Left ventricle myocardium inferior (tissue), 1 donor: ENCODE measurements around the gene LRMDA. TPM values are rescaled to one million over a fixed set of nuclear protein-coding genes. Genes with fewer than 3 reads are reported as not detected.

Experiments
- DNase-seq: peaks from one replicate; pipeline ENCODE4 v3.0.0-alpha.2; 2020
- H3K27ac ChIP-seq: fragments of 200-600 bp; replicated peaks from 2 replicates; pipeline ENCODE4 v1.8.0; 2021
- H3K27me3 ChIP-seq: fragments of 200-600 bp; 2 replicates; pipeline ENCODE4 v1.8.0; 2021; ENCODE audit warnings: low read depth
- H3K36me3 ChIP-seq: fragments of 200-600 bp; 2 replicates; pipeline ENCODE4 v1.8.0; 2021
- H3K4me1 ChIP-seq: fragments of 200-600 bp; 2 replicates; pipeline ENCODE4 v1.8.0; 2021
- H3K4me3 ChIP-seq: fragments of 200-600 bp; 2 replicates; pipeline ENCODE4 v1.8.0; 2021; ENCODE audit warnings: mild to moderate bottlenecking, moderate library complexity
- H3K9me3 ChIP-seq: fragments of 200-600 bp; replicated peaks from 2 replicates; pipeline ENCODE4 v1.8.0; 2021
- CTCF ChIP-seq: fragments of 200-600 bp; IDR thresholded peaks from 2 replicates; pipeline ENCODE4 v1.8.0; 2021; ENCODE audit warnings: antibody characterized with exemption, mild to moderate bottlenecking, borderline replicate concordance
- intact Hi-C: fragments of 100-400 bp; cut with micrococcal nuclease; formaldehyde crosslinking; loops from one replicate; pipeline ENCODE4 v1.11.0; 2022
- total RNA-seq: library from RNA; stranded (reverse); fragmentation: NEBNext Ultra II Directional; extraction: Animal tissue kit (Norgen Biotek cat#: 25700); gene quantifications from one replicate; pipeline ENCODE4 v1.2.1, GENCODE V29; 2021
- donor health status: DM: no; HTN: yes; CAD: no; lungs with severe emphysema.

LRMDA gene
- total RNA-seq, 1 donor from 2014 or later, result 18.7 TPM

DNA sequence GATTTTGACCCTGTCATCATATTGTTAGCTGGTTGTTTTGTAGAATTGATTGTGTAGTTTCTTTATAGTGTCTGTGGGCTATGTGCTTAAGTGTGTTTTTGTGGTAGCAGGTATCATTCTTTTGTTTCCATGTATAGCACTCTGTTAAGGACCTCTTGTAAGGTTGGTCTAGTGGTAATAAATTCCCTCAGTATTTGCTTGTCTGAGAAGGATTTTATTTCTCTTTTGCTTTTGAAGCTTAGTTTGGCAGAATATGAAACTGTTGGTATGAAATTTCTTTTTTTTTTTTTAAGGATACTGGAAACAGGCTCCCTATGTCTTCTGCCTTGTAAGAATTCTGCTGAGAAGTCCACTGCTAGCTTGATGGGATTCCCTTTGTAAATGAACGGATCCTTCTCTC, 1073.4 kb downstream of the LRMDA start:
- intact Hi-C loops, result no loop called here
- H3K27ac ChIP-seq, result no peak overlapping the region

GRCh38 chr10:76509446-76509845, 1078.0 kb downstream of the LRMDA start:
- peaks cover 31% of the 10 kb centered on the region for H3K9me3 ChIP-seq
- intact Hi-C loops, result no loop called here
- no peak for TF ChIP-seq CTCF
- DNase-seq, result no peak
- no peaks in the 10 kb centered on the region for H3K4me1 ChIP-seq
- H3K4me3 ChIP-seq, result no peak overlapping the region
- H3K27ac ChIP-seq, result no peak overlapping the region
- H3K36me3 ChIP-seq, result no peaks in the 10 kb centered on the region
- H3K27me3 ChIP-seq, result no peaks in the 10 kb centered on the region

More for the DNA sequence above, 1073.4 kb downstream of the LRMDA start:
- DNase-seq, result no peak
- Histone ChIP-seq H3K27me3 (no peaks in the 10 kb centered on the region), H3K4me3 (no peak overlapping the region), H3K4me1 (no peaks in the 10 kb centered on the region), H3K9me3 (peaks cover 63% of the 10 kb centered on the region), H3K36me3 (no peaks in the 10 kb centered on the region)
- no peak for TF ChIP-seq CTCF

- no peaks in the 10 kb centered on the region for H3K36me3 ChIP-seq
- no peak overlapping the region for H3K4me3 ChIP-seq
- no peaks in the 10 kb centered on the region for H3K4me1 ChIP-seq
- TF ChIP-seq CTCF, result no peak
- no peak overlapping the region for H3K27ac ChIP-seq
- no peak for DNase-seq
- intact Hi-C loops, result no loop called here
- no peaks in the 10 kb centered on the region for H3K27me3 ChIP-seq
- no peaks in the 10 kb centered on the region for H3K9me3 ChIP-seq
Observed at GRCh38 chr10:76514321-76514720, 1082.9 kb downstream of the LRMDA start.

- no peak for TF ChIP-seq CTCF
- intact Hi-C loops, result no loop called here
- H3K36me3 ChIP-seq, result no peaks in the 10 kb centered on the region
- no peak overlapping the region for H3K27ac ChIP-seq
- H3K4me3 ChIP-seq, result no peak overlapping the region
- H3K27me3 ChIP-seq, result no peaks in the 10 kb centered on the region
- no peaks in the 10 kb centered on the region for H3K4me1 ChIP-seq
- no peak for DNase-seq
- no peaks in the 10 kb centered on the region for H3K9me3 ChIP-seq
Observed at GRCh38 chr10:76514869-76515268, 1083.4 kb downstream of the LRMDA start.

GRCh38 chr10:76522547-76522946, 1091.1 kb downstream of the LRMDA start:
- H3K36me3 ChIP-seq, result no peaks in the 10 kb centered on the region
- H3K9me3 ChIP-seq, result no peaks in the 10 kb centered on the region
- H3K27ac ChIP-seq, result no peak overlapping the region
- no peak for DNase-seq
- intact Hi-C loops, result no loop called here
- no peaks in the 10 kb centered on the region for H3K27me3 ChIP-seq
- TF ChIP-seq CTCF, result no peak
- no peak overlapping the region for H3K4me3 ChIP-seq
- no peaks in the 10 kb centered on the region for H3K4me1 ChIP-seq

GRCh38 chr10:76523246-76523645, 1091.8 kb downstream of the LRMDA start:
- intact Hi-C loops, result no loop called here
- no peaks in the 10 kb centered on the region for H3K27me3 ChIP-seq
- H3K4me3 ChIP-seq, result no peak overlapping the region
- H3K9me3 ChIP-seq, result no peaks in the 10 kb centered on the region
- H3K4me1 ChIP-seq, result no peaks in the 10 kb centered on the region
- H3K36me3 ChIP-seq, result no peaks in the 10 kb centered on the region
- DNase-seq, result peak; percentile 16
- no peak overlapping the region for H3K27ac ChIP-seq
- TF ChIP-seq CTCF, result no peak
